NCI-H2196 (cell line): ENCODE measurements around the gene ADAMTS17.

Experiments used
- DNase-seq: peaks from one replicate; lab custom pipeline; 2025; ENCODE audit not compliant: unreplicated experiment; lab: John Stamatoyannopoulos, UW

The ADAMTS17 gene

GRCh38 chr15:100226107-100226506 is 115.7 kb downstream of the ADAMTS17 start:
- DNase-seq: no peak

GRCh38 chr15:100224206-100225185 is 117.3 kb downstream of the ADAMTS17 start:
- DNase-seq: no peak

GRCh38 chr15:100222349-100222715 is 119.4 kb downstream of the ADAMTS17 start:
- no peak for DNase-seq

- no peak for DNase-seq
Observed at GRCh38 chr15:100221471-100222348, 120.1 kb downstream of the ADAMTS17 start.

- DNase-seq: no peak
Observed at GRCh38 chr15:100220058-100220768, 121.6 kb downstream of the ADAMTS17 start.

- no peak for DNase-seq
Observed at GRCh38 chr15:100218434-100218833, 123.3 kb downstream of the ADAMTS17 start.

GRCh38 chr15:100216182-100216581 is 125.6 kb downstream of the ADAMTS17 start:
- no peak for DNase-seq

DNA sequence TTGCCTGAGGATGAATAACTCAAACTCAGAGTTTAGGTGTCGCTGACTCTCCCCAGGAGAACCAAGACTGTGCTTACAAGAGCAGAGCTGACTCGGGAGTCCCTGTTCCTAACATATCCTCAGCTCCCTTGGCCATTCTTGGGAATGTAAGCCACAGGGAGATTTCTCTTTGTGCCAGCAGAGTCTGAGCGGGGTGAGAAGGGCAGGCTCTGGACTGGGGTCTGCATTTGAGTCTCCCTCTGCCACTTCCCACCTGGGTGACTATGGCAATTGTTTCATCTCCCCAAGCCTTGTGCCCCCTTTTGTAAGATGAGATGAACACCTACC is 126.0 kb downstream of the ADAMTS17 start:
- DNase-seq: no peak

GRCh38 chr15:100215031-100215842 is 126.5 kb downstream of the ADAMTS17 start:
- DNase-seq: no peak

GRCh38 chr15:100211855-100212850 is 129.6 kb downstream of the ADAMTS17 start:
- no peak for DNase-seq

- no peak for DNase-seq
Observed at GRCh38 chr15:100210338-100210737, 131.4 kb downstream of the ADAMTS17 start.

- DNase-seq: no peak
Observed at GRCh38 chr15:100208921-100209603, 132.7 kb downstream of the ADAMTS17 start.

DNA sequence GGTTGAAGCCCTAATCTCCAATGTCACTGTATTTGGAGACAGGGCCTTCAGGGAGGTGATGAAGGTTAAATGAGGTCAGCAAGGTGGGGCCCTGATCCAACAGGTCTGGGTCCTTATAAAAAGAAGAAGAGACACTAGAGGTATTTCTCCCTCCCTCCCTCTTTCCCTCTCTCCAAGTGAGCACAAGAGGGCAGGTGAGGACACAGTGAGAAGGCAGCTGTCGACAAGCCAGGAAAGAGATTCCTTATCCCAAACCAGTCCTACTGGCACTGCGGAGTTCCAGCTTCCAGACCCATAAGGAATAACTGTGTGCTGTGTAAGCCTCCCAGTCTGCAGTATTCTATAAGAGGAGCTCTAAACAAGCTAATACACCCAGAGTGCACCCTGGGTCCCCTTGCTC is 134.7 kb downstream of the ADAMTS17 start:
- no peak for DNase-seq

DNA sequence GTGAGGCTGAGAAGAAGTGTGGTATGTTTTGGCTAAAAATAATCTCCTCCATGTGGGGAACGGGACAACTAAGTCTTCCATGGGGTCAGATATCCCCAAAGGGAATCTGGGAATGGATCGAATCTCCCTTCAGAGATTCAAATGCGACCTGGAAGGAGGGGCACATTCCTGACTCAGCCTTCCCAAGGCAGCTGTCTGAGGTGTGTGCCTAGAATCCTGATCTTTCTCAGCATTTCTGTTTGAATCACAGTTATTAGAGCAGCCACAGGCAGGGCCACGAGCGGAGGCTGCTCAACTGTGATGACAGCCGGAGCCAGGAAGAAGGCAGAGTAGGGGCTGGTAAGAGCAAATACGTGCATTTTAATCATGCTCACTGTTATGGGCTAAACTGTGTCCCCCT is 135.1 kb downstream of the ADAMTS17 start:
- DNase-seq: no peak

DNA sequence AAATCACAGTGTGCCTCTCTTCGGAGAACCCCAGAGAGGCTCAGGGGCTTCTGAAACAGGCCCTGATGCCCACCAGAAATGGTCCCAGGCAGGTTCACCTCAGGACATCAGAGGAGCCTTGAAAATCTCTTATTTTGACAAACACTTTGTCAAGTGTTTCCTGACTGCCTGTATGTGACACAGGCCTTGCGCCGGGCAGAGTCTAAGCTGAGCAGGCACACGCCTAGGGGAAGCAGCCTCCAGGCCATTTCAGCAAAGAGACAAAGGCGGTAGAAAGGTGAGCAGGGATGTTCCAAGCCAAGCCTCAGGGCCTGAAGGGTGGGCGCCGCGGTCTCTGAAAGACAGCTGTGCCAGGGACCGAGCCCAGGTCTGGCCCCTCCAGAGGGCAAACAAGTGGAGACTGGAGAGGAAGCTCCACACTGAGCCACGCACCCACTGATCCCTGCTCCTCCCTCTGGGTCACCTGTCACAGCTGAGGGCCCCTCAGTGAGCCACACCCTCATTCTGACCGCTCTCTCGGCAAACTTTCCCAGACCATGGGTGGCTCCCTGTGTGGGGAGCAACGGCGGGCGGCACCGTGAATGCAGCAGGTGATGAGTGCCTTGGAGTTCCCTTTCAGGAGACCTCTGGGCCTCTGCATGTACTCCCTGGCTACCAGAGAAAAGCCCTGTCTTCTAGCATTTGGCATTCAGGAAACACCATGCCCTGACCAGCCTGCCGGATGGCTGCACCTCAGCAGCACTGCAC is 136.1 kb downstream of the ADAMTS17 start:
- no peak for DNase-seq

GRCh38 chr15:100204771-100205170 is 137.0 kb downstream of the ADAMTS17 start:
- DNase-seq: no peak

DNA sequence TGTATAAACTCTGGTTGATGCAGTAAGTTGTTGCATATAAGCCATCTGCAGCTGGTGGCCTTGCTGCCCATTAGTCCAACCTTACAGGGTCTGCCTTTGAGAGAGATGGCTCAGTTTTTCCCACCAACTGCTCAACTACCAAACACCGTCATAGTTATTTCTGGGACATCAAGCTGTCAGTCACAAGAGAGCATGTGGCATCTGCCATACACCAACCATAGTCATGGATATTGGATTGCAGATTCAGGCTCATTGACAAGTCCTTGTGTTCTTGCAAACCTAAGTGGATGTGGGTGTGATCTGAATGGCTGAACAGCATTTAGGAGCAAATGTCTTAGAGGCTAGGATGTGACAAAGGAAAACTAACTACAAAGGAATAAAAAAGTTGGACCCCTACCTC is 137.6 kb downstream of the ADAMTS17 start:
- DNase-seq: no peak
